OCI-M1 (cell line): Measurements from ENCODE around the gene ALDH1A3.

Source experiments
- DNase-seq: peaks from one replicate; lab custom pipeline; 2025; lab: John Stamatoyannopoulos, UW

The ALDH1A3 gene

GRCh38 chr15:100881573-100882336 lies 2.1 kb downstream of the ALDH1A3 start:
- no peak for DNase-seq

DNA sequence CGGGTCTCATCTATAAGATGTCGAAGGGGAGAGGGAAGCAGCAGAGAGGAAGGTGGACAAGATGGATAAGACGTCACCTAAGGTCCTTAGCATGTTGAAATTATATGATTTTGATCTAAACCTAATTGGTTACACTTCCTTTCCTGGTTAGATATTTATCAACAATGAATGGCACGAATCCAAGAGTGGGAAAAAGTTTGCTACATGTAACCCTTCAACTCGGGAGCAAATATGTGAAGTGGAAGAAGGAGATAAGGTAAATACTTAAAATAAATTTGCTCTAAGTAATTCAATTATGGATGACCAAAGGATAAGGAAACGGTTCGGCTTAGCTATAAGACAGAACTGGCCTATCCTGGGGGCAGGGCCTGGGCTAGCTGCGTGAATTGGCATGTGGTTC lies 5.5 kb downstream of the ALDH1A3 start:
- no peak for DNase-seq

DNA sequence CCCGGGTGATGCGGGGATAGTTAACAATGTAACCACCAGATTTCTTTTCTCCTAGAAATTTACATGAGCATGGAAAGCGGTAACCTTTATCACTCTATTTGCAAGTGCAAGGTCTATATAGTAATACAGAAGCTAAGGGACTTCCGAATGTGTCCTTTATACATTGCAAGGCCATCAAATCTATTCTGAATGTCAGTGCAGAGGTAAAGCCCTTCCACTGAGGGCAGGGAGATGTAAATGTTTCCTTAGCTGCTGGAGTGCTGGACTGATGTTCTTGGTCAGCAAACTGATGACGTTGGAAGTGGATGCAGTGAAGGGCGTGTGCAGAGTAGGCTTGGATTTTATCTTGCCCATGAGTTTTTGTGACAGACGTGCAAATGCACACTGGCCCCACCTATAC lies 6.2 kb downstream of the ALDH1A3 start:
- DNase-seq = no peak

- DNase-seq = no peak
Observed at GRCh38 chr15:100887211-100887913, 7.7 kb downstream of the ALDH1A3 start.

- DNase-seq = no peak
Observed at GRCh38 chr15:100889385-100890050, 9.9 kb downstream of the ALDH1A3 start.

- no peak for DNase-seq
Observed at GRCh38 chr15:100890051-100890720, 10.6 kb downstream of the ALDH1A3 start.

GRCh38 chr15:100890850-100891249 lies 11.2 kb downstream of the ALDH1A3 start:
- no peak for DNase-seq

- no peak for DNase-seq
Observed at GRCh38 chr15:100891307-100892012, 11.8 kb downstream of the ALDH1A3 start.

GRCh38 chr15:100892013-100892355 lies 12.4 kb downstream of the ALDH1A3 start:
- no peak for DNase-seq

DNA sequence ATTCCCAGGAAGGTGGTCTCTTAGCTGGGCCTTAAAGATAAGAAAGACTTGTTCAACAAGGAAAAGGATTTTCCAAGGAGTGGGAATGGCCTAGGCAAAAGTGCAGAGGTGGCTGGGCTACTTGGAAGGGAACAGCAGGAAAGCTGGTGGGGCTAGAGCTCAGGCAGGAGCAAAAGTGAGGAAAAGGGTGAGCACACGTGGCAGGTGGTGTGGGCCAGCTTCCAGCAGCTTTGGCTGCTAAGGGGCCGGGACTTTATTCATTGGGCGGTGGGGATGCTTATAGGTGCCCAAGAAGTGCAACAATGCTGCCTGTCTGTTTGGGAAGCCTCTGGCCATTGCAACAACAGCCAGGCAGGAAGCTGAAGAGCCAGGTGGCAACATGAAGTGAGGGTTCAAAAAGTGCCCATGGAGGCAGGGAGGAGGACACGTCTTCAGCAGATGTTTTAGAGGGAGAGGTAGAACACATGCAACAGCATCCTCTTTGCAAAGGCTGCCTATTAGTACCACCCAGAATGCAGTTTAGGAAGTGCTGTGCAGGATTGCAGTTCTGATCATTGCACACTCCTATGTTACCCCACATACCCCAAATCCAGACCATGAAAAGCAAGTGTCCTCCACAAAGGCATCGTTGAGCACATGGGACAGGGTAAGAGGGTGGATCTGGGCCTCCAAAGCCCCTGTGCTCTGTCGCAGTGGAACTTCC lies 13.8 kb downstream of the ALDH1A3 start:
- DNase-seq = no peak

DNA sequence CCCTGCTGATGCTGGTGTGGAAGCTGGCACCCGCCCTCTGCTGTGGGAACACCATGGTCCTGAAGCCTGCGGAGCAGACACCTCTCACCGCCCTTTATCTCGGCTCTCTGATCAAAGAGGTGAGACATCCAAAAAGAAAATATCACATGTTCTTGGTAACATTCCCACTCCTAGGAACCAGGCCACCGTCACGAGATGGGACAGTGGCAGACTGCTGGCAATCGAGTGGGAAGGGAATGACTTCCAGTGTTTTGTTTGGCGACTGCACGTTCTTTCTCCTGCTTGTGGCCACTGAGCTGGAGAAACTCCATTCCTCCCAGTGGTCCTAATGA lies 14.3 kb downstream of the ALDH1A3 start:
- DNase-seq = no peak

- no peak for DNase-seq
Observed at GRCh38 chr15:100895721-100896120, 16.1 kb downstream of the ALDH1A3 start.

DNA sequence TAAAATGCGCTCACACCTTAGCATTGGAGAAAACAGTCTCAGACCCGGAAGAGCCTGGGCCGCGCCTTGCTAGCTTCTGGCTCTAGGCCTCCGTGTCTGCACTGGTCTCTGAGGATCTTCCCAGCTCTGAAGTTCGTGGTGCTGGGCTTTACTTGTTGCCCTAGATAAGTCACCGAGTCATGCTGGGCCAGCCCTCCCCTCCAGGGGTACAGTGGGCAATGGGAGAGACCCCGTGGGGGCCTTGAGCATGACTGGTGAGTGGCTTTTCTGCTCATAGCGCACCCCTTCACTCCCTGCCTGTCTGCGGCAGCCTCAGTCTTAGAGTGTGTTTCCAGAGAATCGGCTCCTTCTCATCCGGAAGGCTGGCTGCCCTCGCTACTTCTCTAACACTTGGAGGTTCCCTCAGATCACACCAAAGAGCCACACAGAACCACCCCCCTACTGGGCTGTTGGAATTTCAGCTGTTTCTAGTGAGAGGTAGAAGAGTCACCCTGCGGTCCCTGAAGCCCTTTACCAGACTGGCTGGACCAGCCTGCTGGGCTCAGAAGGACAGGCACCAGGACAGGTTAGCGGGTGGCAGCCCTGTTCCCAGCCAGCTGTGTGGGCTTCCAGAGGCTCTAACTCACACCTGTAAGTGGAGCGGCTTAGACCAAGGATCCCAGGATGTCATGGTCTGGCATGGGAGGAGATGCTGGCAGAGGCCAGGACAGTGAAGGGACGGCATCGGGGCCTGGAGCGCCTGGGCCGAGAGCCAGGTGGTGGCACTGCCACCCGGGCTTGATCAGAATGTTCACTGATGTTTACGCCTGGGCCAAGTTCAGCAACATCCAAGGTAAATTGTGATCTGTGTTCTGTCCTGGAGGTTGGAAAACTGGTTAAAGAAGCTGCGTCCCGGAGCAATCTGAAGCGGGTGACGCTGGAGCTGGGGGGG lies 17.9 kb downstream of the ALDH1A3 start:
- DNase-seq = no peak

- no peak for DNase-seq
Observed at GRCh38 chr15:100898152-100898490, 18.5 kb downstream of the ALDH1A3 start.

- no peak for DNase-seq
Observed at GRCh38 chr15:100898661-100899462, 19.2 kb downstream of the ALDH1A3 start.

DNA sequence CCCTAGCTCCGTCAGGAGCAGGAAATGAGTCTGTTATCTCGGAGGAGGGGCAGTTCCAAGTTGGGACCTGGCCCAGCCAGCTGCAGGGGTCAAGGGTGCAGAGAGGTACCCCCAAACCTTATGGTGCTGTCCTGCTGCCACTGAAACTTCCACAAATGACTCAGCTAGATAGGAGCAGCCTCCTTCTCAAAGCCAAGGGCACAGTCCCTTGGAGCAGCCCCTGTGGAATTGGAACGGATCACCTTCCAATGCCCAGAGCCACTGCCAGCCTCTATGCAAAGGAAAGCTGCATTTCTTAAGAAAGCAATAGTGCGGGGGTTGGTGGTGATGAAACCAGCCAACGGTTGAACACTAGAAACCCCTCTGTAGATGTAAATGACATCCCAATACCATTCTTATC lies 20.0 kb downstream of the ALDH1A3 start:
- DNase-seq = no peak

- no peak for DNase-seq
Observed at GRCh38 chr15:100900136-100900794, 20.6 kb downstream of the ALDH1A3 start.

DNA sequence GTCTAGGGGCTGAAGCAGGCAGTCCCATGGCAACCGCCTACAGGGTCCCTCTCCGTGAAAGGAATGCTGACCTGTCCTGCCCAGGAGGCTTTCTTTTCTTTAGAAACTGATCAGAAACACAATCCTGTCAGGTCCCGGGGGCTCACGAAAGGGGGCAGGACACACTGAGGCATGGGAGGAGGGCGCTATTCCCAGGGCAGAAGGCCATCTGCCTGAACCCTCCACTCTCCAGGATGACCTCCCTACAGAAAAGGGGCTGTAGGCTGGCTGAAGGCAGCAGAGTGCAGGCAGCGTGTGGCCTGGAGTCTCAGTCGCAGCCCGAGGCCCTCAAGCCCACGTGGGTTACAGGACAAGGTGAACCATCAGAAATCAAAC lies 21.2 kb downstream of the ALDH1A3 start:
- no peak for DNase-seq

DNA sequence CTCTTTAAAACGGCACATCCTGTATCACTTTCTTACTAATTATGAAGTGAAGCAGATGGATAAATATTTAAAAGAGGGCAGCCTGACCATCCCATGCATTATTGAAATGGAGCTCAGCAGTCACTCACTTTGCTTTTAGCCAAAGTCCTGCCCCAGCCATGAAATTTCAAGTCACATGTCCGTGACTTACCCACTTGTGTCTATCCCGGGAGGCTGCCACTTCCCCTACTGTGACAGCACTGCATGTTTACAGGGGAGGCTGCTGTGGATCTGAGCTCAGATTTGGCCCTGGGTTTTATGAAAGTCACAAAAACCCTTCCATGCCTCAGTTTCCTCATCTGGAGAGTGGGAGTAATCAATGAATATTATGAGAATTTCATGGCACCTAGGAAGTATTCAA lies 21.7 kb downstream of the ALDH1A3 start:
- DNase-seq = no peak
